Measurements from ENCODE around the gene EPS15. TPM values are rescaled to one million over a fixed set of nuclear protein-coding genes. Genes with fewer than 3 reads are reported as not detected.

The EPS15 gene
- total RNA-seq: 10 to 100 TPM; 23.4 to 42.0 (median 28.4) TPM
- polyA plus RNA-seq: 10 to 100 TPM in 1 of 2 donors, 1 to 10 TPM in 1; 9.9 to 15.6 TPM

GRCh38 chr1:51519048-51519864 lies at the start of gene EPS15:
TSS of gene EPS15 (minus strand) at chr1:51519266. CDS start at chr1:51519231, 35 bp downstream.
- DNase-seq (peak; percentile 84 to 95 (median 91)), FAIRE-seq (no peak), ATAC-seq (peak; percentile 80 to 84 (median 82))
- H3K4me1 ChIP-seq: peaks cover 7 to 30% (median 16%) of the 10 kb centered on the region in 3 donors
- 0 to 1% methylated on average over 37 to 44 of the region's 56 CpGs for WGBS, 2 donors
- H3K9me3 ChIP-seq: no peaks in the 10 kb centered on the region
- intact Hi-C loops (cut with DNase I): no loop called here
- H3K27me3 ChIP-seq: no peaks in the 10 kb centered on the region
- H3K4me3 ChIP-seq: peak within 1 kb of the TSS; percentile 64 to 91 (median 82)
- H3K36me3 ChIP-seq: no peaks in the 10 kb centered on the region
- TF ChIP-seq CTCF (IDR thresholded peaks at IDR 0.05): no peak
- peak within 1 kb of the TSS; percentile 61 to 89 (median 82) for H3K27ac ChIP-seq

- H3K36me3 ChIP-seq: no peaks in the 10 kb centered on the region
- ATAC-seq (no peak), FAIRE-seq (no peak), DNase-seq (no peak)
- 83 to 85% methylated on average over 7 of the region's 7 CpGs for WGBS, 2 donors
- intact Hi-C loops (cut with DNase I): no loop called here
- H3K27ac ChIP-seq: no peak overlapping the region
- no peaks in the 10 kb centered on the region for H3K27me3 ChIP-seq
- no peak for TF ChIP-seq CTCF (IDR thresholded peaks at IDR 0.05)
- H3K4me3 ChIP-seq: no peak overlapping the region
- H3K4me1 ChIP-seq: peaks cover 0 to 21% (median 0%) of the 10 kb centered on the region in 3 donors
- no peaks in the 10 kb centered on the region for H3K9me3 ChIP-seq
Measured at GRCh38 chr1:51568231-51568935, 49.3 kb upstream of the EPS15 start.

- no peak for TF ChIP-seq CTCF (IDR thresholded peaks at IDR 0.05)
- DNase-seq: no peak
- no peaks in the 10 kb centered on the region for H3K27me3 ChIP-seq
- no peak overlapping the region for H3K27ac ChIP-seq
- no peak overlapping the region for H3K4me3 ChIP-seq
- FAIRE-seq: no peak
- peak in 1 of 4 donors; percentile 17 for ATAC-seq
- no peaks in the 10 kb centered on the region for H3K36me3 ChIP-seq
- intact Hi-C loops (cut with DNase I): no loop called here
- H3K9me3 ChIP-seq: no peaks in the 10 kb centered on the region
- H3K4me1 ChIP-seq: peaks cover 0 to 21% (median 0%) of the 10 kb centered on the region in 3 donors
Measured at GRCh38 chr1:51567653-51568052, 48.6 kb upstream of the EPS15 start.

GRCh38 chr1:51566260-51566659 lies 47.2 kb upstream of the EPS15 start:
- ATAC-seq (no peak), DNase-seq (no peak)
- WGBS, 2 donors: 82 to 87% methylated on average over 3 of the region's 3 CpGs

More at GRCh38 chr1:51566260-51566659, 47.2 kb upstream of the EPS15 start:
- Histone ChIP-seq H3K4me3 (no peak overlapping the region), H3K27ac (no peak overlapping the region), H3K36me3 (no peaks in the 10 kb centered on the region), H3K9me3 (no peaks in the 10 kb centered on the region), H3K4me1 (peaks cover 0 to 21% (median 0%) of the 10 kb centered on the region in 3 donors), H3K27me3 (no peaks in the 10 kb centered on the region)
- TF ChIP-seq CTCF (IDR thresholded peaks at IDR 0.05): no peak
- intact Hi-C loops (cut with DNase I): no loop called here
- no peak for FAIRE-seq

All from pancreas (tissue), 10 donors.